Activated CD4-positive, alpha-beta T cell treated with anti-CD3 and anti-CD28 coated beads, Interleukin-2, Interleukin-4, amounts not matched to agents 100 ng/mL and 50 ng/mL, durations not matched to agents 16 hours and 8 hours (primary cell): ENCODE results near the gene ABL2.

Source experiments
- DNase-seq: peaks from one replicate; pipeline ENCODE4 v3.0.0-alpha.2; 2020; ENCODE audit warnings: low spot score

ABL2 gene

GRCh38 chr1:179092896-179093461 is 136.5 kb downstream of the ABL2 start:
- no peak for DNase-seq

GRCh38 chr1:179091691-179092165 is 137.7 kb downstream of the ABL2 start:
- DNase-seq: no peak

- no peak for DNase-seq
Observed at GRCh38 chr1:179090923-179091322, 138.6 kb downstream of the ABL2 start.

- DNase-seq: no peak
Observed at GRCh38 chr1:179090522-179090921, 139.0 kb downstream of the ABL2 start.

- no peak for DNase-seq
Observed at GRCh38 chr1:179089827-179090482, 139.5 kb downstream of the ABL2 start.

- DNase-seq: no peak
Observed at GRCh38 chr1:179087665-179088064, 141.8 kb downstream of the ABL2 start.

- DNase-seq: no peak
Observed at GRCh38 chr1:179083533-179083932, 145.9 kb downstream of the ABL2 start.

- peak; percentile 41 for DNase-seq
Observed at GRCh38 chr1:179082999-179083335, 146.5 kb downstream of the ABL2 start.

- peak; percentile 44 for DNase-seq
Observed at GRCh38 chr1:179082333-179082998, 147.0 kb downstream of the ABL2 start.

- DNase-seq: peak; percentile 93
Observed at GRCh38 chr1:179081687-179082332, 147.7 kb downstream of the ABL2 start, which contains the start of gene TOR3A. TOR3A (plus strand) TSS chr1:179082070; CDS start chr1:179082129, 59 bp downstream.

GRCh38 chr1:179080866-179081686 is 148.4 kb downstream of the ABL2 start:
- peak; percentile 14 for DNase-seq

GRCh38 chr1:179079113-179079761 is 150.2 kb downstream of the ABL2 start:
- peak; percentile 72 for DNase-seq

- DNase-seq: no peak
Observed at GRCh38 chr1:179077396-179077795, 152.1 kb downstream of the ABL2 start.

- DNase-seq: no peak
Observed at GRCh38 chr1:179066471-179066870, 163.0 kb downstream of the ABL2 start.

GRCh38 chr1:179061360-179062282 is 167.9 kb downstream of the ABL2 start:
- no peak for DNase-seq

- DNase-seq: no peak
Observed at GRCh38 chr1:179058487-179059483, 170.7 kb downstream of the ABL2 start.

- DNase-seq: no peak
Observed at GRCh38 chr1:179055937-179056336, 173.5 kb downstream of the ABL2 start.

- DNase-seq: no peak
Observed at GRCh38 chr1:179053486-179053885, 176.0 kb downstream of the ABL2 start.

GRCh38 chr1:179052776-179053175 is 176.7 kb downstream of the ABL2 start:
- DNase-seq: no peak
